H1 (cell line): ENCODE data around the gene FOXO1. TPM values are rescaled to one million over a fixed set of nuclear protein-coding genes. Genes with fewer than 3 reads are reported as not detected.

ENCODE experiments used
- ATF3 ChIP-seq: IDR thresholded peaks from 2 replicates; pipeline ENCODE4 v1.6.1; 2011; ENCODE audit warnings: low read depth, mild to moderate bottlenecking, low read length; ENCODE audit not compliant: insufficient read depth
- polyA plus RNA-seq, 7 experiments: library from polyadenylated mRNA; depleted of rRNA in 3 of 7; stranded (reverse) in 5 of 7; unstranded in 2 of 7; fragments of >200 nt in 5 of 7; fragments of 200-250 nt in 2 of 7; gene quantifications; 1 replicate in 5 of 7; 2 replicates in 1 of 7; 4 replicates in 1 of 7; pipeline versions ENCODE4 v1.2.1 to v1.2.3, GENCODE V29; 2011 to 2013; ENCODE audit warnings: missing spikeins in 2 of 7, mixed read lengths in 2 of 7
- total RNA-seq: library from RNA; stranded (reverse); fragmentation: NEBNext Ultra II Directional; extraction: Animal tissue kit (Norgen Biotek cat#: 25700); gene quantifications from 2 replicates; pipeline ENCODE4 v1.2.1, GENCODE V29; 2021

The FOXO1 gene
- total and polyA plus RNA-seq, 2 of the 8 experiments (the other 6 are each of a cell fraction or from before 2014, with no cell fraction given) = 35.3 to 56.9 TPM

GRCh38 chr13:40598569-40598968 is 67.9 kb downstream of the FOXO1 start (continued):
- TF ChIP-seq ATF3 = no peak
